HL-60 (cell line): Measurements from ENCODE around the gene HNRNPLL.

ENCODE experiments used
- CTCF ChIP-seq: IDR thresholded peaks from one replicate; pipeline ENCODE4 v1.5.1; 2011; ENCODE audit warnings: low read length, control low read depth, inconsistent platforms; ENCODE audit not compliant: insufficient read depth
- POLR2AphosphoS5 ChIP-seq: IDR thresholded peaks from 2 replicates; pipeline ENCODE4 v1.6.1; 2012; ENCODE audit warnings: low read depth

DNA sequence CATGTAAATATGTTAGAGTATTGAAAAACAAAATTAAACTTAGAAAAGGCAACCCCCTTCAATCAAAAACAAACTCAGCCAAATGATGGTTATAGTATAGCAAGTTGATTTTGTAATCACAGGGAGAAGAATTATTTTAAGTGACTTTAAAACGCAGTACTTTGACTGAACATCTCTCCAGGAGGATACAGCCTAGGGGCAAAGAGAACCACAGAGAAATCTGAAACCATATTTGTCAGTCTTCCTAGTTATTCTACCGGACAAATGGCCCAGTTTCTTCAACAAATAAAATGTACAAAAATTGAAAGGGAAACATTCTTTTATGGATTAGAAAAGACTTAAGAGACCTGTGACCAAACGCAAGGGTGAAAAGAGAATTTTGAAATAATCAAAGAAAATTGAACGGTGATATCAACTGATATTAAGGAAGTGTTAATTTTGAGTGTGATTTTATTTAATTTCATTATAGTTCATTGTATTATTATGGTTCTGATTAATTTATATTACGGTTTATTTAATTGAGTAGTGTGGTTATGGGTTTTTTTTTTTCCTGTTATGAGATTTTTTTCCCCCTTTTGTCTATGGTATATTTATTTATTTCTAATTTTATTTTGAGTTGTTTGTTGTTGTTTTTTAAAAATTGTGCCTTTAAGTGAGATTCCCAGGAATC, 75.3 kb downstream of the HNRNPLL start:
- TF ChIP-seq CTCF (no peak), POLR2AphosphoS5 (no peak)
